ENCODE data around the gene GALNT10.

The GALNT10 gene

GRCh38 chr5:154296525-154297159 is 106.1 kb downstream of the GALNT10 start:
- DNase-seq (ENCODE audit: low spot score), result no peak

GRCh38 chr5:154298065-154298464 is 107.5 kb downstream of the GALNT10 start:
- DNase-seq (ENCODE audit: low spot score), result peak; percentile 6

- no peak for DNase-seq (ENCODE audit: low spot score)
These were observed 109.8 kb downstream of the GALNT10 start for GRCh38 chr5:154300207-154300883.

GRCh38 chr5:154301726-154302125 is 111.2 kb downstream of the GALNT10 start:
- DNase-seq (ENCODE audit: low spot score), result no peak

GRCh38 chr5:154302161-154302560 is 111.6 kb downstream of the GALNT10 start:
- DNase-seq (ENCODE audit: low spot score), result no peak

GRCh38 chr5:154303133-154303532 is 112.6 kb downstream of the GALNT10 start:
- DNase-seq (ENCODE audit: low spot score), result no peak

GRCh38 chr5:154308443-154309370 is 118.2 kb downstream of the GALNT10 start:
- DNase-seq (ENCODE audit: low spot score), result no peak

GRCh38 chr5:154309371-154309745 is 118.8 kb downstream of the GALNT10 start:
- no peak for DNase-seq (ENCODE audit: low spot score)

- no peak for DNase-seq (ENCODE audit: low spot score)
These were observed 119.3 kb downstream of the GALNT10 start for GRCh38 chr5:154309805-154310204.

- DNase-seq (ENCODE audit: low spot score), result no peak
These were observed 120.8 kb downstream of the GALNT10 start for GRCh38 chr5:154311362-154311761.

- no peak for DNase-seq (ENCODE audit: low spot score)
These were observed 121.5 kb downstream of the GALNT10 start for GRCh38 chr5:154312000-154312399.

GRCh38 chr5:154312576-154312975 is 122.0 kb downstream of the GALNT10 start:
- DNase-seq (ENCODE audit: low spot score), result no peak

- DNase-seq (ENCODE audit: low spot score), result no peak
These were observed 123.0 kb downstream of the GALNT10 start for GRCh38 chr5:154313360-154314017.

- no peak for DNase-seq (ENCODE audit: low spot score)
These were observed 124.7 kb downstream of the GALNT10 start for GRCh38 chr5:154315196-154315595.

- no peak for DNase-seq (ENCODE audit: low spot score)
These were observed 125.2 kb downstream of the GALNT10 start for GRCh38 chr5:154315756-154316155.

- no peak for DNase-seq (ENCODE audit: low spot score)
These were observed 125.8 kb downstream of the GALNT10 start for GRCh38 chr5:154316223-154316935.

- DNase-seq (ENCODE audit: low spot score), result no peak
These were observed 127.4 kb downstream of the GALNT10 start for GRCh38 chr5:154317916-154318315.

GRCh38 chr5:154318691-154319090 is 128.2 kb downstream of the GALNT10 start:
- no peak for DNase-seq (ENCODE audit: low spot score)

GRCh38 chr5:154319736-154320135 is 129.2 kb downstream of the GALNT10 start:
- no peak for DNase-seq (ENCODE audit: low spot score)

GRCh38 chr5:154320224-154321089 is 129.9 kb downstream of the GALNT10 start:
- DNase-seq (ENCODE audit: low spot score), result no peak

- no peak for DNase-seq (ENCODE audit: low spot score)
These were observed 131.0 kb downstream of the GALNT10 start for GRCh38 chr5:154321546-154321945.

All from germinal center (tissue), 1 donor.